K562 (cell line): ENCODE data around the gene KRT80. TPM values are rescaled to one million over a fixed set of nuclear protein-coding genes. Genes with fewer than 3 reads are reported as not detected.

Experiments
- CBX2 ChIP-seq: fragments of 200-600 bp; sonication (generic); IDR thresholded peaks from one replicate; pipeline ENCODE4 v1.6.1; 2012; ENCODE audit warnings: mild to moderate bottlenecking, low read length, inconsistent platforms; ENCODE audit not compliant: insufficient read depth, poor library complexity, severe bottlenecking
- CHCHD3 ChIP-seq: fragments of 250-450 bp; sonication (Bioruptor Pico); IDR thresholded peaks from 2 replicates; pipeline ENCODE4 v2.1.2; 2022; ENCODE audit warnings: mild to moderate bottlenecking
- ESRRA ChIP-seq: fragments of 450-650 bp; IDR thresholded peaks from 2 replicates; pipeline ENCODE4 v1.6.1; 2014; ENCODE audit warnings: low read depth, mild to moderate bottlenecking, moderate library complexity, borderline replicate concordance
- FOSL1 ChIP-seq: fragments of 200-800 bp; sonication (Bioruptor generic); conservative IDR thresholded peaks from 2 replicates; pipeline ENCODE4 v1.6.1; 2016; ENCODE audit warnings: missing genetic modification characterization, missing compliant biosample characterization
- FOXM1 ChIP-seq, 2 experiments: fragments of 450-650 bp in 1 of 2; sonication (generic) in 1 of 2; formaldehyde crosslinking in 1 of 2; IDR thresholded peaks; 2 replicates each; pipeline versions ENCODE4 v1.6.1 to v1.9.0; 2017 to 2022; ENCODE audit warnings: low read depth in 2 of 2, mild to moderate bottlenecking in 2 of 2, missing genetic modification reagents in 1 of 2, moderate library complexity in 1 of 2
- FOXP1 ChIP-seq: sonication (generic); formaldehyde crosslinking; IDR thresholded peaks from 2 replicates; pipeline ENCODE4 v1.8.0; 2022; ENCODE audit warnings: mild to moderate bottlenecking, missing genetic modification reagents
- GABPB2 ChIP-seq: fragments of 250-450 bp; sonication (Bioruptor Pico); conservative IDR thresholded peaks from 2 replicates; pipeline ENCODE4 v1.5.1; 2021; ENCODE audit warnings: mild to moderate bottlenecking
- ID3 ChIP-seq, 2 experiments: fragments of 250-450 bp in 1 of 2; fragments of 450-650 bp in 1 of 2; sonication (Bioruptor Pico) in 1 of 2; IDR thresholded peaks; 2 replicates each; pipeline versions ENCODE4 v1.6.1 to v1.8.0; 2016 to 2021; ENCODE audit warnings: mild to moderate bottlenecking in 2 of 2, moderate library complexity in 2 of 2, missing compliant biosample characterization in 1 of 2, missing genetic modification characterization in 1 of 2
- MEF2D ChIP-seq: conservative IDR thresholded peaks from 2 replicates; pipeline ENCODE4 v1.6.1; 2016; ENCODE audit warnings: low read depth, missing genetic modification characterization, missing compliant biosample characterization
- POLR2B ChIP-seq: fragments of 450-650 bp; IDR thresholded peaks from 2 replicates; pipeline ENCODE4 v1.6.1; 2018; ENCODE audit warnings: low read depth; ENCODE audit not compliant: partially characterized antibody
- REST ChIP-seq, 2 experiments: fragments of 450-650 bp; formaldehyde crosslinking in 1 of 2; IDR thresholded peaks; 2 replicates each; pipeline versions ENCODE4 v1.4.0 to v1.6.1; 2014 to 2020; ENCODE audit warnings: mild to moderate bottlenecking in 2 of 2, borderline replicate concordance in 1 of 2, low read depth in 1 of 2
- TCFL5 ChIP-seq: fragments of 250-450 bp; sonication (Bioruptor Pico); conservative IDR thresholded peaks from 2 replicates; pipeline ENCODE4 v1.6.1; 2021; ENCODE audit warnings: mild to moderate bottlenecking, moderate library complexity, matching md5 sums
- U2AF2 ChIP-seq: fragments of 200-400 bp; formaldehyde crosslinking; optimal IDR thresholded peaks from 2 replicates; pipeline ENCODE3; 2017; ENCODE audit warnings: low read depth, mild to moderate bottlenecking, low read length
- ZNF311 ChIP-seq: fragments of 250-450 bp; sonication (Bioruptor Pico); IDR thresholded peaks from 2 replicates; pipeline ENCODE4 v1.4.0; 2020; ENCODE audit warnings: mild to moderate bottlenecking, moderate library complexity
- polyA plus RNA-seq, 8 experiments: library from polyadenylated mRNA; depleted of rRNA in 4 of 8; stranded (reverse) in 5 of 8; unstranded in 3 of 8; fragments of >200 nt; fragmentation: Nextera tagmentation in 2 of 8; fragmentation: Illumina TruSeq in 1 of 8; extraction: Ambion mirVana in 2 of 8; extraction: Trizol in 1 of 8; gene quantifications; 2 replicates each; pipeline versions ENCODE4 v1.2.1 to v1.2.3, GENCODE V29; 2011 to 2014; ENCODE audit warnings: inconsistent platforms in 1 of 8, missing spikeins in 1 of 8
- total RNA-seq, 7 experiments: library from RNA; depleted of rRNA in 6 of 7; stranded (reverse); fragments of >200 nt in 6 of 7; fragmentation: Illumina TruSeq in 2 of 7; extraction: Trizol in 2 of 7; gene quantifications; 2 replicates each; pipeline versions ENCODE4 v1.2.1 to v1.2.3, GENCODE V29; 2011 to 2021; ENCODE audit warnings: low replicate concordance in 1 of 7
- TF ChIP-seq, protein P1 (sequence below): fragments of 250-450 bp; sonication (Bioruptor Pico); IDR thresholded peaks from 2 replicates; pipeline ENCODE4 v1.4.0; 2020

The KRT80 gene
- total and polyA plus RNA-seq, 9 of the 15 experiments (the other 6 are each of a cell fraction or from before 2014, with no cell fraction given), result not detected

DNA sequence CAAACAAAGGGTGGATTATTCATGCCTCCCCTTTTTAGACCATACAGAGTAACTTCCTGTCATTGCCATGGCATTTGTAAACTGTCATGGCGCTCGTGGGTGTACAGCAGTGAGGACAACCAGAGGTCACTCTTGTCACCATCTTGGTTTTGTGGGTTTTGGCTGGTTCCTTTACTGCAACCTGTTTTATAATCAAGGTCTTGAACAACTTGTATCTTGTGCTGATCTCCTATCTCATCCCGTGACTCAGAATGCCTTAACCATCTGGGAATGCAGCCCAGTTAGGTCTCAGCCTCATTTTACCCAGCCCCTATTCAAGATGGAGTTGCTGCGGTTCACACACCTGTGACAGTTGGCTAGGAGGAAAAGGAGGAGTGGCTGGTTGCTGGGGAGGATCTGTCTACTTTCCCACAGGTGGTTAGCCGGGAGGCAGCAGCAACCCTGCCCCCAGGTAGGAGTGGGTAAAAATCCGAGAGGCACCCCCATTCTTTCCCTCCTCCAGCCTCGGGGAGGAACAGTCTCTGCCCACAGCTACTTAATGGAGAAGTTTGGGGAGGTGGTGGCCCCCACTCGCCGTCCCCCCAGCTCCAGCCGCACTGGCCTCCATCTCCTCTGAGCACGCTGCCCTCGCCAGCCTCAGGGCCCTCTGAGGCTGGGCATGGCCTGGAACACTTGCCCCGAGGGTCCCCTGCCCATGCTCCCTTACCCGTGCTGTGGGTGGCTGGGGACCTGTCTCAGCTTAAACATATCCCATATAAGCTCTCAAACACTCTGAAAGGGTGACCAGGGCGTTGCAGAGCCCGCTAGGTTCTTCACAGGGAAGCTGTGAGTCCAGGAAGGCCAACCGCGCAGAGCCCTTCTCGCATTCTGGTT is 70.6 kb downstream of the KRT80 start (continued):
- TF ChIP-seq REST (IDR thresholded peaks at IDR 0.05; ENCODE audit: borderline replicate concordance), result no peak
- no peak for TF ChIP-seq REST (CRISPR knock-in tag; IDR thresholded peaks at IDR 0.05; ENCODE audit: low read depth)
- no peak for TF ChIP-seq ID3 (CRISPR knock-in tag; IDR thresholded peaks at IDR 0.05)
- peak; percentile 74; the same call in 1 of the 2 replicates for TF ChIP-seq ID3 (tag; IDR thresholded peaks at IDR 0.05)
- TF ChIP-seq ZNF311 (CRISPR knock-in tag), result 0 out of 2 replicates have a peak, but pooled peaks have one; percentile 62
- TF ChIP-seq MEF2D (tag), result 0 out of 2 replicates have a peak, but pooled peaks have one; percentile 53
- TF ChIP-seq TCFL5, result no peak
- TF ChIP-seq POLR2B, result no peak
- no peak for TF ChIP-seq CBX2
- TF ChIP-seq FOSL1 (tag), result no peak
- TF ChIP-seq U2AF2, result no peak
- no peak for TF ChIP-seq GABPB2 (CRISPR knock-in tag)
- no peak for TF ChIP-seq FOXM1 (IDR thresholded peaks at IDR 0.05; ENCODE audit: low read depth)
- TF ChIP-seq FOXM1 (CRISPR knock-in tag; IDR thresholded peaks at IDR 0.05; ENCODE audit: low read depth), result no peak
- no peak for TF ChIP-seq CHCHD3 (CRISPR knock-in tag)
- no peak for TF ChIP-seq FOXP1 (CRISPR knock-in tag)
- TF ChIP-seq ESRRA, result 0 out of 2 replicates have a peak, but pooled peaks have one; percentile 33
- TF ChIP-seq, protein P1, sequence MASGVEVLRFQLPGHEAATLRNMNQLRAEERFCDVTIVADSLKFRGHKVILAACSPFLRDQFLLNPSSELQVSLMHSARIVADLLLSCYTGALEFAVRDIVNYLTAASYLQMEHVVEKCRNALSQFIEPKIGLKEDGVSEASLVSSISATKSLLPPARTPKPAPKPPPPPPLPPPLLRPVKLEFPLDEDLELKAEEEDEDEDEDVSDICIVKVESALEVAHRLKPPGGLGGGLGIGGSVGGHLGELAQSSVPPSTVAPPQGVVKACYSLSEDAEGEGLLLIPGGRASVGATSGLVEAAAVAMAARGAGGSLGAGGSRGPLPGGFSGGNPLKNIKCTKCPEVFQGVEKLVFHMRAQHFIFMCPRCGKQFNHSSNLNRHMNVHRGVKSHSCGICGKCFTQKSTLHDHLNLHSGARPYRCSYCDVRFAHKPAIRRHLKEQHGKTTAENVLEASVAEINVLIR (CRISPR knock-in tag), result no peak
